NB4 (cell line): ENCODE results near the gene CHD2.

Experiments
- CTCF ChIP-seq: IDR thresholded peaks from one replicate; pipeline ENCODE4 v1.5.1; 2012; ENCODE audit warnings: low read depth, low read length
- MAX ChIP-seq: IDR thresholded peaks from 2 replicates; pipeline ENCODE4 v1.6.1; 2011; ENCODE audit warnings: low read depth, low read length
- MYC ChIP-seq: IDR thresholded peaks from 2 replicates; pipeline ENCODE4 v1.6.1; 2011; ENCODE audit warnings: low read depth, low read length
- POLR2A ChIP-seq: IDR thresholded peaks from 2 replicates; pipeline ENCODE4 v1.6.1; 2011; ENCODE audit warnings: mild to moderate bottlenecking; ENCODE audit not compliant: insufficient read length; ENCODE audit errors: extremely low read depth

GRCh38 chr15:93070132-93070531 lies 170.0 kb downstream of the CHD2 start:
- no peak for TF ChIP-seq CTCF
- TF ChIP-seq MAX, result no peak
- no peak for TF ChIP-seq POLR2A
- TF ChIP-seq MYC, result no peak
